ENCODE data around the gene FAM8A1. TPM values are rescaled to one million over a fixed set of nuclear protein-coding genes. Genes with fewer than 3 reads are reported as not detected.

FAM8A1 gene
- total and polyA plus RNA-seq, 7 experiments from 2014 or later, result 5.9 to 26.1 (median 19.4) TPM

- no peak overlapping the region for H3K4me3 Mint-ChIP-seq
- Histone ChIP-seq H3K4me1 (ENCODE audit: control insufficient read depth in 2 of 2, insufficient read depth in 2 of 2, low read length in 2 of 2) (peaks cover 19 to 21% of the 10 kb centered on the region in 2 donors), H3K36me3 (ENCODE audit: control insufficient read depth in 2 of 3, insufficient read depth in 3 of 3, low read length in 3 of 3) (peaks cover 0 to 39% (median 10%) of the 10 kb centered on the region in 3 experiments), H3K27me3 (ENCODE audit: control insufficient read depth in 2 of 2, insufficient read depth in 2 of 2, low read length in 2 of 2) (no peaks in the 10 kb centered on the region), H3K27ac (ENCODE audit: low read depth, low read length) (no peak overlapping the region), H3K9me3 (ENCODE audit: control insufficient read depth in 2 of 3, low read length in 3 of 3) (no peaks in the 10 kb centered on the region), H3K4me3 (ENCODE audit: low read length) (no peak overlapping the region)
- intact Hi-C loops (cut with micrococcal nuclease), result no loop called here
- H3K36me3 Mint-ChIP-seq, result peaks cover 4 to 21% (median 14%) of the 10 kb centered on the region in 5 donors
- DNase-seq, result no peak
- no peaks in the 10 kb centered on the region for H3K9me3 Mint-ChIP-seq
- POLR2A ChIA-PET, result interaction anchor here (0.6 kb wide), 2 partner anchors 21 to 41 kb away, joined by 4 to 7 read pairs; no protein-coding TSS in a partner anchor
- CTCF ChIA-PET, result no interaction called here
- H3K27ac Mint-ChIP-seq, result peak overlapping the region in 2 of 9 donors; percentile 43 to 56
- ATAC-seq, result no peak
- peaks cover 22 to 38% (median 31%) of the 10 kb centered on the region in 7 donors for H3K4me1 Mint-ChIP-seq
- no peaks in the 10 kb centered on the region for H3K27me3 Mint-ChIP-seq
These were observed 6.5 kb downstream of the FAM8A1 start for GRCh38 chr6:17606606-17607005.

- no peak overlapping the region for H3K4me3 Mint-ChIP-seq
- no peaks in the 10 kb centered on the region for H3K9me3 Mint-ChIP-seq
- DNase-seq (no peak), ATAC-seq (no peak)
- peaks cover 4 to 19% (median 5%) of the 10 kb centered on the region in 5 donors for H3K36me3 Mint-ChIP-seq
- POLR2A ChIA-PET, result interaction anchor here (0.8 to 4.4 kb wide), 2 partner anchors 8 to 10 kb away, joined by 3 to 27 read pairs; partner anchors contain the start of gene FAM8A1
- Histone ChIP-seq H3K9me3 (ENCODE audit: control insufficient read depth in 2 of 3, low read length in 3 of 3) (no peaks in the 10 kb centered on the region), H3K36me3 (ENCODE audit: control insufficient read depth in 2 of 3, insufficient read depth in 3 of 3, low read length in 3 of 3) (peaks cover 0 to 40% (median 10%) of the 10 kb centered on the region in 3 experiments), H3K4me3 (ENCODE audit: low read length) (no peak overlapping the region), H3K4me1 (ENCODE audit: control insufficient read depth in 2 of 2, insufficient read depth in 2 of 2, low read length in 2 of 2) (no peaks in the 10 kb centered on the region), H3K27me3 (ENCODE audit: control insufficient read depth in 2 of 2, insufficient read depth in 2 of 2, low read length in 2 of 2) (no peaks in the 10 kb centered on the region), H3K27ac (ENCODE audit: low read depth, low read length) (no peak overlapping the region)
- peaks cover 0 to 7% (median 4%) of the 10 kb centered on the region in 7 donors for H3K4me1 Mint-ChIP-seq
- no peaks in the 10 kb centered on the region for H3K27me3 Mint-ChIP-seq
- CTCF ChIA-PET, result no interaction called here
- intact Hi-C loops (cut with micrococcal nuclease), result loop anchor here in 1 of 2 donors (2.0 kb wide), 1 partner anchor 14 kb away; no protein-coding TSS in a partner anchor
- peak overlapping the region in 3 of 9 donors; percentile 0 to 40 (median 12) for H3K27ac Mint-ChIP-seq
These were observed 10.7 kb downstream of the FAM8A1 start for GRCh38 chr6:17610835-17611234.

GRCh38 chr6:17612048-17612447 is 11.9 kb downstream of the FAM8A1 start:
- ATAC-seq, result no peak
- intact Hi-C loops (cut with micrococcal nuclease), result no loop called here
- H3K27me3 ChIP-seq (ENCODE audit: control insufficient read depth in 2 of 2, insufficient read depth in 2 of 2, low read length in 2 of 2), result no peaks in the 10 kb centered on the region
- H3K9me3 Mint-ChIP-seq, result no peaks in the 10 kb centered on the region
- ChIA-PET CTCF (interaction anchor here (1.2 to 1.5 kb wide), 2 partner anchors 12 to 190 kb away, joined by 3 to 4 read pairs; partner anchors contain the start of gene FAM8A1), POLR2A (interaction anchor here (4.4 kb wide), 1 partner anchor 12 kb away, joined by 27 read pairs; the partner anchor contains the start of gene FAM8A1)
- no peak overlapping the region for H3K4me3 Mint-ChIP-seq
- peaks cover 0 to 18% (median 7%) of the 10 kb centered on the region in 5 donors for H3K36me3 Mint-ChIP-seq
- DNase-seq, result no peak
- no peaks in the 10 kb centered on the region for H3K9me3 ChIP-seq (ENCODE audit: control insufficient read depth in 2 of 3, low read length in 3 of 3)
- no peak overlapping the region for H3K4me3 ChIP-seq (ENCODE audit: low read length)
- H3K27me3 Mint-ChIP-seq, result no peaks in the 10 kb centered on the region
- no peak overlapping the region for H3K27ac ChIP-seq (ENCODE audit: low read depth, low read length)
- peaks cover 0 to 5% (median 0%) of the 10 kb centered on the region in 7 donors for H3K4me1 Mint-ChIP-seq
- peak overlapping the region in 6 of 9 donors; percentile 8 to 40 (median 22) for H3K27ac Mint-ChIP-seq
- peaks cover 0 to 43% (median 12%) of the 10 kb centered on the region in 3 experiments for H3K36me3 ChIP-seq (ENCODE audit: control insufficient read depth in 2 of 3, insufficient read depth in 3 of 3, low read length in 3 of 3)
- no peaks in the 10 kb centered on the region for H3K4me1 ChIP-seq (ENCODE audit: control insufficient read depth in 2 of 2, insufficient read depth in 2 of 2, low read length in 2 of 2)

GRCh38 chr6:17615794-17616193 is 15.7 kb downstream of the FAM8A1 start:
- CTCF ChIA-PET, result no interaction called here
- no peak for DNase-seq
- no peak overlapping the region for H3K4me3 ChIP-seq (ENCODE audit: low read length)
- no peak overlapping the region for H3K27ac ChIP-seq (ENCODE audit: low read depth, low read length)
- POLR2A ChIA-PET, result no interaction called here
- H3K27me3 ChIP-seq (ENCODE audit: control insufficient read depth in 2 of 2, insufficient read depth in 2 of 2, low read length in 2 of 2), result no peaks in the 10 kb centered on the region
- peaks cover 0 to 19% (median 8%) of the 10 kb centered on the region in 7 donors for H3K4me1 Mint-ChIP-seq
- H3K36me3 ChIP-seq (ENCODE audit: control insufficient read depth in 2 of 3, insufficient read depth in 3 of 3, low read length in 3 of 3), result peaks cover 0 to 27% (median 12%) of the 10 kb centered on the region in 3 experiments
- H3K9me3 Mint-ChIP-seq, result no peaks in the 10 kb centered on the region
- no peaks in the 10 kb centered on the region for H3K27me3 Mint-ChIP-seq
- intact Hi-C loops (cut with micrococcal nuclease), result no loop called here
- H3K4me3 Mint-ChIP-seq, result no peak overlapping the region
- H3K36me3 Mint-ChIP-seq, result peaks cover 3 to 42% (median 17%) of the 10 kb centered on the region in 5 donors
- H3K4me1 ChIP-seq (ENCODE audit: control insufficient read depth in 2 of 2, insufficient read depth in 2 of 2, low read length in 2 of 2), result no peaks in the 10 kb centered on the region
- H3K9me3 ChIP-seq (ENCODE audit: control insufficient read depth in 2 of 3, low read length in 3 of 3), result no peaks in the 10 kb centered on the region
- ATAC-seq, result no peak
- peak overlapping the region in 2 of 9 donors; percentile 19 to 23 for H3K27ac Mint-ChIP-seq

- Mint-ChIP-seq H3K27me3 (no peaks in the 10 kb centered on the region), H3K4me3 (no peak overlapping the region), H3K36me3 (peaks cover 14 to 58% (median 33%) of the 10 kb centered on the region in 5 donors), H3K27ac (peak overlapping the region in 2 of 9 donors; percentile 1 to 59), H3K9me3 (no peaks in the 10 kb centered on the region), H3K4me1 (peaks cover 4 to 39% (median 17%) of the 10 kb centered on the region in 7 donors)
- no peak overlapping the region for H3K27ac ChIP-seq (ENCODE audit: low read depth, low read length)
- H3K27me3 ChIP-seq (ENCODE audit: control insufficient read depth in 2 of 2, insufficient read depth in 2 of 2, low read length in 2 of 2), result no peaks in the 10 kb centered on the region
- H3K4me3 ChIP-seq (ENCODE audit: low read length), result no peak overlapping the region
- ATAC-seq (no peak), DNase-seq (no peak)
- POLR2A ChIA-PET, result interaction anchor here (0.6 to 0.7 kb wide), 2 partner anchors 25 to 82 kb away, joined by 3 read pairs; no protein-coding TSS in a partner anchor
- intact Hi-C loops (cut with micrococcal nuclease), result no loop called here
- CTCF ChIA-PET, result no interaction called here
- no peaks in the 10 kb centered on the region for H3K9me3 ChIP-seq (ENCODE audit: control insufficient read depth in 2 of 3, low read length in 3 of 3)
- peaks cover 5 to 52% (median 11%) of the 10 kb centered on the region in 3 experiments for H3K36me3 ChIP-seq (ENCODE audit: control insufficient read depth in 2 of 3, insufficient read depth in 3 of 3, low read length in 3 of 3)
- no peaks in the 10 kb centered on the region for H3K4me1 ChIP-seq (ENCODE audit: control insufficient read depth in 2 of 2, insufficient read depth in 2 of 2, low read length in 2 of 2)
These were observed 20.9 kb downstream of the FAM8A1 start for GRCh38 chr6:17621003-17621402.

- Histone ChIP-seq H3K9me3 (ENCODE audit: control insufficient read depth in 2 of 3, low read length in 3 of 3) (no peaks in the 10 kb centered on the region), H3K4me1 (ENCODE audit: control insufficient read depth in 2 of 2, insufficient read depth in 2 of 2, low read length in 2 of 2) (no peaks in the 10 kb centered on the region), H3K4me3 (ENCODE audit: low read length) (no peak overlapping the region), H3K27ac (ENCODE audit: low read depth, low read length) (no peak overlapping the region), H3K27me3 (ENCODE audit: control insufficient read depth in 2 of 2, insufficient read depth in 2 of 2, low read length in 2 of 2) (no peaks in the 10 kb centered on the region), H3K36me3 (ENCODE audit: control insufficient read depth in 2 of 3, insufficient read depth in 3 of 3, low read length in 3 of 3) (peaks cover 0 to 43% (median 11%) of the 10 kb centered on the region in 3 experiments)
- Mint-ChIP-seq H3K4me1 (peaks cover 4 to 37% (median 17%) of the 10 kb centered on the region in 7 donors), H3K27ac (peak overlapping the region in 1 of 9 donors; percentile 62), H3K27me3 (no peaks in the 10 kb centered on the region), H3K36me3 (peaks cover 12 to 52% (median 31%) of the 10 kb centered on the region in 5 donors), H3K4me3 (no peak overlapping the region), H3K9me3 (no peaks in the 10 kb centered on the region)
- POLR2A ChIA-PET, result no interaction called here
- DNase-seq (no peak), ATAC-seq (no peak)
- intact Hi-C loops (cut with micrococcal nuclease), result no loop called here
- CTCF ChIA-PET, result no interaction called here
These were observed 22.0 kb downstream of the FAM8A1 start for GRCh38 chr6:17622144-17622543.
